HG03159 (cell line): Measurements from ENCODE around the gene DENND1C.
"Not testable (repeated sequence)": the region's sequence is repeated elsewhere in the genome, so short reads cannot be mapped to it uniquely, and the experiment has no call there.

Source experiments
- ATAC-seq: cut with Tn5 transposase; IDR thresholded peaks from one replicate; pipeline ENCODE4 v1.9.1; 2021; ENCODE audit warnings: mild to moderate bottlenecking, moderate library complexity; ENCODE audit not compliant: unreplicated experiment

Gene DENND1C

DNA sequence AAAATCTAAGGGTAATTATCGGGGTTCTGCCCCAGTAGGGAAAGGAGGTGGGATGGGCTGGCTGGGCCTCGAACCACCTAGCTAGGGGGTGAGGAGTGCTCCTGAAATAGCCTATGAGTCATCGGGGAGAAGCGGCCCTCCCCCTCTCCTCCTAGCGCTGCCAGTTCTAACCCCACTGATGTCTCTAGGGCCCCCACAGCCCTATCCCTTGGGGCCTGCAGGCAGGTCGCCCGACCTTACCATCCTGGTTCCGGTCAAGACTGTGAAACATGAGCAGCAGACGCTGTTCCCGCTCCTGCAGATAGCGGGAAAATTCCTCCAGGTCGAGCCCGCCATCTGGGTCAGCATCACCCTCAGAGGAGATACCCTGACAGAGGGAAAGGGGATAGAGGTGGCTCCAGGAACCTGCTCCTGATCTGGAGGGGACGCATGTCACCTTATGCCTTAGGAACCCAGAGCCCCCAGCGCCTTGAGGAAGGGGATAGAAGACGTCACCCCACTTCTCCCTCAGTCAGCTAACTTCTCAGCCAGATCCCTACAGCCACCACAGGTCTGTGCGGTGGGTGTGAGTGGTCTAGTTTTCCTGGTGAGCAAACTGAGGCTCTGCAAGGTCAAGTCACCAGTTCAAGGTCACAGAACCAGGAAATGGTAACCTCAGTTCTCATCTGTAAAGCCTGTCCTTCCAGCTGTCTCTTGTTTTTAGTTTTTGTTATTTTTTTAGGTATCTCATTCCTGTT, 23.5 kb downstream of the DENND1C start:
- no peak for ATAC-seq

DNA sequence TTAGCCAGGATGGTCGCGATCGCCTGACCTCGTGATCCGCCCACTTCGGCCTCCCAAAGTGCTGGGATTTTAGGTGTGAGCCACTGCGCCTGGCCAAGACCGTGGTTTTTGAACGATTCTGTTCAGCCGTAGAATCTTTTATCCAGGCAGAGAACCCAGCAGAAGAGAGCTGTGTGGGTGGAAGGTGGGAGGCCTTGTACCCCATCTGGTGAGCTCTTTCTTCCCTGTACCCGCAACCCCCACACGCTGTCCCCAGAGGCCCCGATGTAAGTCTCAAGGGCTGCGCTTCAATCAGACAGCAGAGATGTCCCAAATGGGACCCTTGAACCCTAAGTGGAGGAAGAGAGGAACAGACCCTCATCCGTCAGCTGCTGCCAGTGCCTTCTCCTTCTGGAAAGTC, 25.7 kb downstream of the DENND1C start:
- ATAC-seq, result no peak

DNA sequence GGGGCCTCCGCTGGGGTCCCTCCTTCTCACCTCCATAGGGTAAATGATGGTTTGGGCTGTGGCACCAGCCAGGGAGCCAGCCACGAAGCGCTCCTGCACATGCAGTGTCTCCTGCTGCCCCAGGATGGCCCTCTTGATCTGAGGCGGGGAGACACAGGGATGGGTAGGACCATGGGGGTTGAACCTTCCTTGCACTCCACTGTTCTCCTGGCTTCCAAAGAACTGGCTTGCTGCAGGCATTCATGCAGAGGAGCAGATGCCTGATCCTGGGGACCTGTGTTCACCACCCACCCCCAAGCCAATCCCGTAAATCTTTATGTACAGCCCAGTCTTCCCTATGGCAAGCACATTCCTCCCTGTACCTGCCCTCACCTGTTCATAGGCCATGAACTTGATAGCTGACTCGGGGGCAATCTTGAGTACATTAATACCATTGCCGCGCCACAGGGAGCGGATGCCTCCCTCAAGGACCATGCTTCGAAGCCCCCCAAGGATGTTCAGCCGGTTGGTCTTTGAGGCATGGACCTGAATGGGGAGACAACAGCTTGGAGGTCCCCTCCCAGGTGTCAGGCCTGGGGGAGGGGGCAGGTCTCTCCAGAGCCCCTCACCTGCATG, 27.5 kb downstream of the DENND1C start:
- no peak for ATAC-seq

DNA sequence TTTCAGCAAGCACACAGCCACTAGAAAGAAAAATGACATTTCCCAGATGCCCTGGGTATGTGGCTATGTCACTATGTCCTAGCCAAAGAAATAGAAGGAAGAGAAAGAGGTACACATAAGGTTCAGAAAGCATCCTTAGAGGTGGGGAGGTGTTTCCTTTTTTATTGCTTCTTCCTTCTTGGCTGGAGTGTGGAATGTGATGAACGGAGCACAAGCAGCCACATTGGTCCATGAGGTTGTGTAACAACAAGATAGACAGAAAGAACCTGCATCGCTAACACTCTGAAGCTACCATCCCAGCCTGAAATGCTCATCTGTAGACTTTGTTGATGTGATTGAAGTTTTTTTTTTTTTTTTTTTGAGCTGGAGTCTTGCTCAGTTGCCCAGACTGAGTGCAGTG, 28.7 kb downstream of the DENND1C start:
- ATAC-seq, result no peak

DNA sequence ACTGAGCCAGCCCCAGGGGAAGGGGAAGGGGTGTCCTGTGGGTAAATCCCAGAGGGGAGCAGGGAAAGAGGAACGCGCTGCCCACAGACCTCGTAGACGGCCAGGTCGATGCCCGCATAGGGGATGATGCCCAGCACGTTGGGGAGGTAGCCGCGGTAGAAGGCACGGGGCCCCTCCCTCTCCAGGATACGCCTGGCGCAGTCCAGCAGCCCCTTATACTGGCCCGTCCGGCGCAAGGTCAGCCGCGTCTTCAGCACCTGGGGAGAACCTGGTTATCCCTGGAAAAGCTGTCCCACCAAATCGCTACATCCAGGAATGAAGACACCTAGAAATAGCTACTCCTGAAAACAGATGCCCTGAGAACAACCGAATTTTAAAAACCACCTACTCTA, 29.4 kb downstream of the DENND1C start:
- no peak for ATAC-seq

DNA sequence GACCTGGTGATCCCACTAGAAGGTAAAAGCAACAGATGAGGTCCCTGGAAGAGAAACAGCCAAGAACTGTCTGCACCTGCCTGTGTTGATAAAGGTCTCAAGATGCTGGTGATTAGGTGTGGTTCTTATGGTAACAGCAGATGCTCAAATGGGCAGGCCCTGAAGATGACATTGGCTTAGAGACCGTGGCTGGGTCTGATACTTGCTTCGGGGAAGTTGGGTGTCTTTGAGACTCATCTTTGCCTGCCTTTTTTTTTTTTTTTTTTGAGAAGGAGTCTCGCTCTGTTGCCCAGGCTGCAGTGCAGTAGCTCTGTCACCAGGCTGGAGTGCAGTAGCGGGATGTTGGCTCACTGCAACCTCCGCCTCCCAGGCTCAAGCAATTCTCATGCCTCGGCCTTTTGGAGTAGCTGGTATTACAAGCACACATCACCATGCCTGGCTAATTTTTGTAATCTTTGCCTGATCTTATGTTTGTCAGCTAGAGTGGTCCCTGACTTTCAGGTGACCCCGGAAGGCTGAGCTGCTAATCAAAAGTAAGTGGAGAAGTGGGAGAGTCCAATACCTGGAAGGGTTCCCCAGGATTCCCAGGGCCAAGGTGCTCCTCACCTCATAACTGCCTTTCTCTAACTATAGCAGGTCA, 29.9 kb downstream of the DENND1C start:
- no peak for ATAC-seq

DNA sequence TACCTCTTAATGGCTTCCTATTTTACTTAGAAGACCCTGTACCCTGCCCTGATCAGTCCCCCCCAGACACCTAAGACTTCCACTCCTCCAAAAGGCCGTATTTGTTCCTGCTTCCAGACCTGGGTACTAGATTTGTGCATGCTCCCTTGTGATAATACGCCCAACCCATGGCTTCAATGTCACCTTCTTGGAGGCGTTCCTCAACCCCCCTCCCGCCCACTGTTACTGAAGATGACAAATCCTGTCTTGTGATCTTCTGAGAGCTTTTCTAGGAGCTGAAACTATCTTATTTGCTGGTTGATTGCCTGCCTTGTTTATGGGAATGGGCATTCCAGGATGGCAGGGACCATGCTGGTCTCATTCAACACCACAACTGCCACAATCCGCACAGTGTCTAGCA, 31.4 kb downstream of the DENND1C start:
- ATAC-seq, result no peak

DNA sequence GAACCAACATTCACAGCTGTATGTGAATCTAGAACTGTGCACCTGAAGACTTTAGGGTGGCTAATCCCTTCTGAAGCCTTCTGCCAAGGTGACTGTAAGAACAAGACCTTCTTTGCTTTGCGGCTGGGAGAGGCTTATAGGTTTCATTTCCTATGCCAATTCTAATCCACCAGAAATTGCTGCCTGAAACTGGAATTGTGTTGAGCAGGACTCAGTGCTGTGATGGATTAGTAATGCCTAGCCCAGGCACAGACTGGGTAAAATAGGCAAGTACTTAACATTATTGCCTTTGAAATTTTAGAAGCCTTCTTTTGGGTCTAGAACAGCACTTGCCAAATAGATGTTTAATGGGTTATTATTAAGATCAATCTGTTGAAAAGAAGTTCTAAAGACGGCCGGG, 33.5 kb downstream of the DENND1C start:
- no peak for ATAC-seq

DNA sequence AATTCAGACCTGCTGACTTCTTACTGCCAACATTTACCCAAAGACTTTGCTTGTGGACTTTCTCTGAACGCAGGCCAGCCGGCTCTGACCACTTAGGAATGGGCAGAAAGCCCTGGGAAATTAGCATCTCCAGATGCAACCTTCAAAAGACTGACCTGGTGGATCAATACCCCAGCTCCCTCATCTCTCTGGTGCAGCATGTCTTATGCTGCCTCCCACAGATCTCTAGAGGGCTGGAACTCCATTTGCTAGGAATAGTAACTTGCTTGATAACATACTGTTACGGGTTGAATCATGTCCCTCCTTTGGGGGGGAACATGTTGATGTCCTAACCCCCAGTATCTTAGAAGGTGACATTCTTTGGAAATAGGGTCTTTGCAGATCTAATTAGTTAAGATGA, 35.1 kb downstream of the DENND1C start:
- no peak for ATAC-seq

DNA sequence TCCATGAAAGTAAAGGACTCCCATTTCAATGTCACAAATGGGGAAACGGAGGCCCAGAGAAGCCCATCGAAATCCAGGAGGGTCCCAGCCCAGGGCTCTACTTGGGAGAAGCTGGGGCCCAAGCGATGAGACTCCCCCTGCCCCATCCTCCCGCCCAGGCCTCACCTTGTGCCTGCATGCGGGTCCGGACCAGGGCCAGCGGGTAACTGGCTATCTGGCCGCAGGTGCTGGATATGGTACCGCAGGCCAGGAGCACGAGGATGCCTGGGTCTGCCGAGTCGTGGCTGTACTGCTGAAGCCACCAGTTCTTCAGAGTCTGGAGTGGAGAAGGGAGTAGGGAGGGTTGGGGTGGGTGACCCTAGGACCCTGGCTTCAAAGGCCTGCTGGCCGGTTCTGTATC, 37.6 kb downstream of the DENND1C start:
- ATAC-seq, result no peak

DNA sequence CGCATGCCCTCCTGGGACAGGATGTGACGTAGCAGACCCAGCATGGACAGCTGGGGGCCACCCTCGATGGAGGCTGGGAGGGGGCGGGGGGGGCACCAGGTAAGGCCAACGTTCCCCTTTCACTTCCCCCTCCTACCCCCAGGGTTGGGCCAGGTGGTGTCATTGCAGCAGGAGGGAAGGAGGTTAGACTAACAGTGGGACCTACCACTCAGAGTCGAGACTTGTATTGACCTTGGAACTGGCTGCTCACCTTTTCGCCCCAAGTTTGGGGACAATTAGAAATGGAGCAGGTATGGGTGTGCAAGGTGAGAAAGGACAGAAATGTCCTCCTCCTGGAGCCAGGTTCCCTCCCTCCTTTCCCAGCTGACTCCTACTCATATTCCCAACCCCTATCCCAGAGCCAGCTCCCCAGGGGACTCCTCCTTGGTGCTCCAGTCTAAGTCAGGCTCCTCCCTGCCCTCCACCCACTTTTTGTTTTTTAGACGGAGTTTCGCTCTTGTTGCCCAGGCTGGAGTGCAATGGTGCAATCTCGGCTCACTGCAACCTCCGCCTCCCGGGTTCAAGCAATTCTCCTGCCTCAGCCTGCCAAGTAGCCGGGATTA, 39.4 kb downstream of the DENND1C start:
- ATAC-seq, result no peak

DNA sequence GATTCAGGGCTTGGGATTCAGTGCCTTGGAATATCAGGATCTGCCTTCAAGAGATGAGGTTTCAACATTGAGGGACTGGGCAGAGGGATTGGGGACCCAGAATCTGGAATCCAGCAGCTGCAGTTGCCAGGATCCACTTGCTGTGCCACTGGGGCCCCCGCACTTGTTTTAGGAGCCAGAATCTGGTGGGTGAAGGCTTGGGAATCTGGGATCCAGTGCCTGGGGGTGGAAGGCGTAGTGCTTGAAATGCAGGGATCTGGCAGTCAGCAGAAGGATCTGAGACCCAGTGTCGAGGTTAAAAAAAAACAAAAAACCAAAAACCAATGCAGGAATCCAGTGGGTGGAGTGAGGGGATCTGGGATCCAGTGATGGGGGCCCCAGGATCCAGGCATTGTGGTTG, 40.7 kb downstream of the DENND1C start:
- ATAC-seq, result no peak

DNA sequence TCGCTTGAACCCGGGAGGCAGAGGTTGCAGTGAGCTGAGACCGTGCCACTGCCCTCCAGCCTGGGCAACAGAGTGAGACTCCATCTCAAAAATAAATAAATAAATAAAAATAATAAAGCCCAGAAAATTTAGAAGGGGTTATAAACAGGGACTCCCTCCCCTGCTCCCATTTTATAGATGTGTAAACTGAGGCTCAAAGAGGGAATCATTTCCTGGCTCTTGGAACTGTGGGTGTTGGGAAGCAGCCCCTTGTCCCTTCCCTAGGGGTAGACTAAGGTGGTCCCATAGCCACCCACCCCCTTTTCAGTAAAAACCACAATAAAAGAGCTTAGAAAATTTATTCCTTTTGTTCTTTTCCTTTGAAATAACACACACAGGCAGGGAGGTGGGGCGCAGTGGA, 41.8 kb downstream of the DENND1C start:
- ATAC-seq, result no peak

DNA sequence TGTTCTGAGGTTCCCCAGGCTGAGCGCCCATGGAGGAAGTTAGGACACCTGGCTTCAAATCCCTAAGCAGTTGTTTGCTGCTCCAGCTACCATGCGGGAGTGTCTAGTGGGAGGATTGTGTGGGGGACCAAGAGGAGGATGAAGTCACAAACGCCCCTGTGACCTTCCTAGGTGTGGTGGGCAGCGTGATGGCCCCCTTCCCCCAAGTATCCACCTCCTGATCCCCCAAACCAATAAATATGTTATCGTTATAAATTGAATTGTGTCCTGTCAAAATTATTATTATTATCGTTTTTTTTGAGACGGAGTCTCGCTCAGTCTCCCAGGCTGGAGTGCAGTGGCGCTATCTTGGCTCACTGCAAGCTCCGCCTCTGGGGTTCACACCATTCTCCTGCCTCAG, 47.9 kb downstream of the DENND1C start, which contains the start of gene SLC25A41:
Gene SLC25A41 (minus strand): TSS at position 101 of the 400 bp plus-strand sequence. CDS start 70 bp downstream, at position 31.
- ATAC-seq, result no peak

DNA sequence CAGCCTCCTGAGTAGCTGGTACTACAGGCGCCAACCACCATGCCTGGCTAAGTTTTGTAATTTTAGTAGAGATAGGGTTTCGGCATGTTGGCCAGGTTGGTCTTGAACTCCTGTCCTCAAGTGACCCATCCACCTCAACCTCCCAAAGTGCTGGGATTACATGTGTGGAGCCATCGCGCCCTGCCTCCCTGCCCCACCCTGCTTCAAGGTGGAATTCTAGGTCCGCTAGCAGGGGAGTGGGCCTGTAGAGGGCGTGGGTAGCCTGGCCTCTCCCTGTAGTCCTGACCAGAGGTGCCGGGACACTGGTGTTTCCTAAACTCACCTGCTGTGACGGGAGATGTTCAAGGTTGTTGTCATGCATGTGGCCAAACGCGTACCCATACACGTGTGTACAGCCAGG, 48.4 kb downstream of the DENND1C start:
- no peak for ATAC-seq

DNA sequence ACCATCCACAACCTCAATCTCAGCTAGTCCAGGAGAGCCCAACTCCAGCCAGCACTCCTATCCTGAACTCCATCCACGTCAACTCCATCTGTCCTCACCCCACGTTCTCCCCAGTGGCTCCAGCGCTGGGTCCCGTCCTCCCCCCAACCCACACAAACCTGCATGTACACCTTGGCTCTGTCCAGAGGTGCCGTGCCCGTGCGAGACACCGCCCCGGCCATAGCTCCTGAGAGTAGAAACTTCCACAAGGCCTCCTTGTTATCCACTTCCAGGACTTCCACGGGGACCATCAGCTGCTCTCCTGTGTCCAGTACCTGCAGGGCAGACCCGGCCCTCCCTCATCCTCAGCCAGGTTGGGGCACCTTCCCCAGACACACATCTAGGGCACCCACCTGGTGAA, 49.7 kb downstream of the DENND1C start:
- no peak for ATAC-seq

DNA sequence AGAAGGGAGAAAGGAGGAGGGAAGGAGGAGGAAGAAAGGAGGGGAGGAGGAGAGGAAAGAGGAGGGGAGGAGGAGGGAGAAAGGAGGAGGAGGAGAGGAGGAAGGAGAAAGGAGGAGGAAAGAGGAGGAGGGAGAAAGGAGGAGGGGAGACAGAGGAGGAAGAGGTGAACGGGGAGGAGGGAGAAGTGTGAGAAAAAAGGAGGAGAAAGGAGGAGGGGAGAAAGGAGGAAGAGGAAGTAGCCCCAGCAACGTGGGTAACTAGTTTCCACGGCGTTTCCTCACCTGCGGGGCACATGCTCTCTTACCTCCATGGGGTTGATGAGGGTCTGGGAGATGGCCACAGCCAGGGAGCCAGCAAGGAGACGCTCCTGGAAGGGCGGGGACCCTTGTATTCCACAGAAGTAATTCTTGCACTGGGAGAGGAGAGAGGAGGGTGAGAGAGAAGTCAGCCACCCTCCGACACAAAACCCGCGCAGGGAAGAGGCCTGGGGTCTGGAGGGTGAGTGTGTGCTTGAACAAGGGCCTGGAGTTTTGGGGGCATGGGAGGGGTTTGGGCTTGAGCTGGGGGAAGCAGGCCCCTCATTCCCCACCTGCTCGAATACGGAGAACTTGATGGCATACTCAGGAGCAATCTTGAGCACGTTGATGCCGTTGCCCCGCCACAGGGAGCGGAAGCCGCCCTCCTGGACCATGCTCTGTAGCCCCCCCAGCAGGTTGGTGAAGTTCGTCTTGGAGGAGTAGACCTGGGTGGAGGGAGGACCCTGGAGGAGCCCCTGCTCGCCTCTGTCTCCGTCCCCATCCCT, 52.0 kb downstream of the DENND1C start:
- ATAC-seq, result no peak

DNA sequence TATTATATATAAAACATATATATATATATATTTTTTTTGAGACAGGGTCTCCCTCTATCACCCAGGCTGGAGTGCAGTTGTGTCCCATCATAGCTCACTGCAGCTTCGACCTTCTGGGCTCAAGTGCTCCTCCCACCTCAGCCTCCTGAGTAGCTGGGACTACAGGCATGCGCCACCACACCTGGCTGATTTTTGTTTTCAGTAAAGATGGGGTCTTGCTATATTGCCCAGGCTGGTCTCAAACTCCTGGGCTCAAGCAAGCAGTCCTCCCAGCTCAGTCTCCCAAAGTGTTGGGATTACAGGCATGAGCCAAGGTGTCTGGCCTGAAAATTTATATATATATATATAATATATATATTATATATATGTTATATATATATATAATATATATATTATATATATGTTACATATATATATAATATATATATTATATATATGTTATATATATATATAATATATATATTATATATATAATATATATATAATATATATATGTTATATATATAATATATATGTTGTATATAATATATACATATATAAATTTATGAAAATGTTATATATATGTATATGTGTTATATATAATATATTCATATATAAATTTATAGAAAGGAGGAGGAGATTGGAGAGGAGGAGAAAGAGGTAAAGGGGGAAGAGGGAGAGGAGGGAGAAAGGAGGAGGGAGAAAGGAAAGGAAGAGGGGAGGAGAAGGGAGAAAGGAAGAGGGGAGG, 52.7 kb downstream of the DENND1C start:
- not testable (repeated sequence) for ATAC-seq

DNA sequence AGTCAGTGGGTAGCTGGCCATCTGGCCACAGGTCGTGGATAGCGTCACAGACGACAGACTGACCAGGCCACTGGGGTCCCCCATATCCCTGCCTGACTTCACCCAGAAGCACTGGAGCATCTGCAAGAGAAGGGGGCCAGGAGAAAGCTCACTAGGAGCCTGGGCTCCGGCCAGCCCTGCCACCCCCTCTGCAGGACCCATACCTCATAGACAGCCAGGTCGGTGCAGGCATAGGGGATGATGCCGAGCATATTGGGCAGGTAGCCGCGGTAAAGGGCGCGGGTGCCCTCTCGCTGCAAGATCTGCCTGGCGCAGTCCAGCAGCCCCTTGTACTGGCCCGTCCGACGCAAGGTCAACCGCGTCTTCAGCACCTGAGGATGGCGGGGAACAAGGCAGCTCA, 54.5 kb downstream of the DENND1C start:
- ATAC-seq, result no peak
